ENCODE data around the gene PYGO1.
A peak's percentile ranks its signal among the peaks of the same experiment; 100 is the strongest.
"Not testable (repeated sequence)": the region's sequence is repeated elsewhere in the genome, so short reads cannot be mapped to it uniquely, and the experiment has no call there.

PYGO1 gene

DNA sequence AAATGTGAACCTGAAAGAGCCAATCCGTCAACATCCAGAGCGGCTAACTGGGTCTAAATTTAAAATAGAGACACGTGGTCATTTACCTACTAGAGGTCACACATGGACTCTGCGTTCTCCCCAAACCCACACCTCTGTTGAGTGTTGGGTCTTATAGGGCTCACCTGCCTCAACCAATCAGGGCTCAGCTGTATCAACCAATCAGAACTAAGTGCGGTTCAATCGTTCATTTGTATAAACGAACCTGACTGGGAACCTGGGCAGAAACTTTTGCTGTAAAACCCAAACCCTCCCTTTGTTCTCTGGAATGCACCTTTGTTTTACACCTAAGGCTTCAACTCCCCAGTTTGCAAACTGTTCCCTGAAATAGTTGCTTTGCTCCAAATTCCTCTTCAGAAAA, 89.0 kb downstream of the PYGO1 start:
- DNase-seq, result no peak

DNA sequence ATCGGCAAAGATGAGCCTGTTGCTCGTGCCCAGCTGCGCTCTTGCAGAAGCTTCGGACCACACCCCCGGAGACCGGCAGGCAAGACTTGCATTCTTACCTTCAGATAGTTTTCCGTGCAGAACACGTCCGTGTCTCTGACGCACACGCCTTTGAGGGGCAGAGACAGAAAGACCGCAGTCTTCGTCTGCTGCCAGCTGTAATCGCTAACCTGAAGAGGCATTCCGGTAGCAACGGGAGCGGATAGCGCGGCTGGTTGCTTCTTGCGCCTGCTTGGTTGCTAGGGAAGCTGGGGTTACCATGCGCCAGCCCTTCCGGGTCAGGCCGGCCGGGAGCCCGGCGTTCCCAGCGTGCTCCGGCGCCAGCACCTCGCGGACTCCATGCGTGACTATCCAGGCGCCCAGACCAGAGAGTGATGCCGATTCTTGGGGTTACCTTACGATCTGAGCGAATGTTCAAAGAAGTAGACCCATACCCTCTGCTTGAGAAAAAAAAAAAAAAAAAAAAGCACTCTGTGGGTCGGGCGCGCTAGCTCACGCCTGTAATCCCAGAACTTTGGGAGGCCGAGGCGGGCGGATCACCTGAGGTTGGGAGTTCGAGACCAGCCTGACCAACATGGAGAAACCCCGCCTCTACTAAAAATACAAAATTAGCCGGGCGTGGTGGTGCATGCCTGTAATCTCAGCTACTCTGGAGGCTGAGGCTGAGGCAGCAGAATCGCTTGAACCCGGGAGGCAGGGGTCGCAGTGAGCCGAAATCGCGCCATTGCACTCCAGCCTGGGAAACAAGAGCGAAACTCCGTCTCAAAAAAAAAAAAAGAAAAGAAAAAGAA, 89.8 kb downstream of the PYGO1 start:
- peak; percentile 67 for DNase-seq

DNA sequence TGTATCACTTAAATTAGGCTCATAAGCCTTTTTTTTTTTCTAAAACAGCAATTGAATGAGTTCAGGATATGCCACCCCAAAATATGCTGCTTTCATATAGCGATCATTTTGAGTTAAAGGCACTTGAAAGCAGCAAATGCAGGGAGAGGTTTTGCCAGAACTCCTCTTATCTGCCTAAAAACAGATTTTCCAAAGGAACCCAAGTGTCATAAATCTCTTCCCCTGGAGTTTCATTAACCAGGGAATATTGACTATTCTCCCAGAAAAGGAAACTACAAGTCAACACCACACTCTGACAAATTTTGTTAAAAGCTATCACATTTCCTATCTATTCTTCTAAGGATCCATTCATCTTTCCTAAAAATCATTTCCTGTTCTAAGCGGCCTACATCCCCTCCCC, 91.4 kb downstream of the PYGO1 start:
- no peak for DNase-seq

DNA sequence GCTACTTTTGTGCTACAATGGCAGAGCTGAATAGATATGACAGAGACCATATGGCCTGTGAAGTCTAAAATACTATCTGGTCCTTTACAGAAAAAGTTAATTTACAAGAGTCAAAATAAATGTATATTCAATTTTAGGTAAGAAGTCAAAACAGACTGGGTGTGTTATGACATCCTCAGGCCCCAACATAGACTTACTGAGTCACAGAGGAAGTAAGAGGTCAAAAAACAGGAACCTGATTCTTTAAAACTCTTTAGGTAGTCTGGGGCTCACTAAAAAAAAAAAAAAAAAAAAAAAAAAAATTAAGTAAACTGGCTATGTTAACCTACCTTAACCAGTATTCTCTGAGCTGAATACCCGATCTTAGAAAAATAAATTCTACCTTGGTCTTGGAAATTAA, 93.2 kb downstream of the PYGO1 start:
- no peak for DNase-seq

DNA sequence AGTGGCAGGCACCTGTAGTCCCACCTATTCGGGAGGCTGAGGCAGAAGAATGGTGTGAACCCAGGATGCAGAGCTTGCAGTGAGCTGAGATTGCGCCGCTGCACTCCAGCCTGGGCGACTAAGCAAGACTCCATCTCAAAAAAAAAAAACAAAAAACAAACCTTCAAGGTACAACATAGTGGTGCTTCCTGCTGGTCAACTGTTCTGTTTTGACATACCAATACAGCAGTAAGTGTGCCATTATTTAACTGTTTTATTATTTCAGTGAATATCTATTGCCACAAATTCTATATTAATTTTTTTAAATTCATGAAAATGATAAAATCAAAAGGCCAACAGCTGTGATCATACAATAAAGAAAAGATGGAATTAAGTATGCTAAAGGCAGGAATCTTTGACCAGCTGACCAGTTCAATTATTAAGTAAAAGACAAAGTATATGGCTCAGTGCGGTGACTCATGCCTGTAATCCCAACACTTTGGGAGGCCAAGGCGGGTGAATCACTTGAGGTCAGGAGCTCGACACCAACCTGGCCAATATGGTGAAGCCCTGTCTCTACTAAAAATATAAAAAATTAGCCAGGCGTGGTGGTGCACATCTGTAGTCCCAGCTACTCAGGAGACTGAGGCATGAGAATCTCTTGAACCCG, 99.1 kb downstream of the PYGO1 start:
- not testable (repeated sequence) for DNase-seq

Data from CD4-positive, alpha-beta T cell treated with Interleukin-10 for 1 hour (primary cell).